IMR-90 (cell line): ENCODE results near the gene TSKS. TPM values are rescaled to one million over a fixed set of nuclear protein-coding genes. Genes with fewer than 3 reads are reported as not detected.
A peak's percentile ranks its signal among the peaks of the same experiment; 100 is the strongest.
"Not testable (repeated sequence)": the region's sequence is repeated elsewhere in the genome, so short reads cannot be mapped to it uniquely, and the experiment has no call there.

Experiments
- ATAC-seq: fragments of 200-7000 bp; cut with Tn5 transposase; 2 replicates; pipeline ENCODE4 v1.9.1; 2020; ENCODE audit warnings: low read depth, mild to moderate bottlenecking, moderate library complexity
- BruUV-seq: library from RNA; stranded (reverse); fragments of 400-500 nt; replicated peaks from 2 replicates; lab custom pipeline; 2021; lab: Mats Ljungman, UMichigan
- CTCF ChIA-PET: fragments of 300-600 bp; formaldehyde crosslinking; extraction: SDS; loops from one replicate; lab custom pipeline; 2021; ENCODE audit warnings: antibody characterized with exemption; lab: Yijun Ruan, JAX
- POLR2A ChIA-PET: fragments of 300-600 bp; sonication (Branson Sonifier 250); formaldehyde crosslinking; loops from one replicate; lab custom pipeline; 2022; ENCODE audit warnings: antibody characterized with exemption; ENCODE audit not compliant: unreplicated experiment; lab: Charles Lee
- DNase-seq: peaks from one replicate; pipeline ENCODE4 v3.0.0; 2013
- H2AFZ ChIP-seq: replicated peaks from 2 replicates; pipeline ENCODE3; 2013; ENCODE audit warnings: low read length, mild to moderate bottlenecking; ENCODE audit not compliant: poor library complexity
- H2AK5ac ChIP-seq: 2 replicates; pipeline ENCODE4 v1.6.1; 2013; ENCODE audit warnings: low read depth, low read length, inconsistent platforms
- H2AK9ac ChIP-seq: replicated peaks from 2 replicates; pipeline ENCODE3; 2013; ENCODE audit warnings: mild to moderate bottlenecking, low read depth, low read length, moderate library complexity; ENCODE audit not compliant: poor library complexity
- H2BK120ac ChIP-seq: 2 replicates; pipeline ENCODE4 v1.6.1; 2013; ENCODE audit warnings: low read depth, low read length, inconsistent platforms
- H2BK15ac ChIP-seq: 3 replicates; pipeline ENCODE4 v1.6.1; 2013; ENCODE audit warnings: low read depth, low read length, inconsistent platforms
- H2BK20ac ChIP-seq: 2 replicates; pipeline ENCODE4 v1.6.1; 2013; ENCODE audit warnings: low read depth, mild to moderate bottlenecking, inconsistent platforms, low read length, moderate library complexity
- H2BK5ac ChIP-seq: 2 replicates; pipeline ENCODE4 v1.6.1; 2013; ENCODE audit warnings: mild to moderate bottlenecking, low read depth, low read length, inconsistent platforms; ENCODE audit not compliant: poor library complexity, severe bottlenecking
- H3K14ac ChIP-seq: replicated peaks from 2 replicates; pipeline ENCODE4 v1.6.1; 2013; ENCODE audit warnings: low read depth, low read length, inconsistent platforms
- H3K18ac ChIP-seq: 2 replicates; pipeline ENCODE4 v1.6.1; 2013; ENCODE audit warnings: low read depth, low read length, control low read depth
- H3K23ac ChIP-seq: 2 replicates; pipeline ENCODE4 v1.6.1; 2013; ENCODE audit warnings: low read depth, low read length, inconsistent platforms
- H3K27ac ChIP-seq: 2 replicates; pipeline ENCODE4 v1.5.1; 2013; ENCODE audit warnings: mild to moderate bottlenecking, control low read depth, low read length; ENCODE audit not compliant: insufficient read depth
- H3K27me3 ChIP-seq: 2 replicates; pipeline ENCODE4 v1.6.1; 2013; ENCODE audit warnings: low read length; ENCODE audit not compliant: control insufficient read depth, insufficient read depth
- H3K36me3 ChIP-seq: 2 replicates; pipeline ENCODE4 v1.6.1; 2013; ENCODE audit warnings: low read length, mixed read lengths; ENCODE audit not compliant: control insufficient read depth, insufficient read depth
- H3K4ac ChIP-seq: 2 replicates; pipeline ENCODE4 v1.6.1; 2013; ENCODE audit warnings: low read depth, low read length, inconsistent platforms
- H3K4me1 ChIP-seq: 2 replicates; pipeline ENCODE4 v1.6.1; 2013; ENCODE audit warnings: low read length, mixed read lengths; ENCODE audit not compliant: control insufficient read depth, insufficient read depth
- H3K4me2 ChIP-seq: 2 replicates; pipeline ENCODE4 v1.6.1; 2013; ENCODE audit warnings: low read depth, mild to moderate bottlenecking, control low read depth, low read length, moderate library complexity
- H3K4me3 ChIP-seq: 2 replicates; pipeline ENCODE4 v1.5.1; 2013; ENCODE audit warnings: low read depth, mild to moderate bottlenecking, control low read depth, low read length, moderate library complexity; ENCODE audit not compliant: insufficient read depth
- H3K56ac ChIP-seq: 2 replicates; pipeline ENCODE4 v1.6.1; 2013; ENCODE audit warnings: low read length, inconsistent platforms; ENCODE audit not compliant: insufficient read depth; ENCODE audit errors: extremely low read depth
- H3K79me1 ChIP-seq, 2 experiments: 2 replicates each; pipeline ENCODE4 v1.6.1; 2013; ENCODE audit warnings: low read length in 2 of 2, inconsistent platforms in 1 of 2, low read depth in 1 of 2
- H3K9ac ChIP-seq: 2 replicates; pipeline ENCODE4 v1.6.1; 2013; ENCODE audit warnings: low read depth, low read length, control low read depth
- H3K9me1 ChIP-seq: 2 replicates; pipeline ENCODE4 v1.6.1; 2013; ENCODE audit warnings: low read length, inconsistent platforms; ENCODE audit not compliant: insufficient read depth
- H3K9me3 ChIP-seq: 2 replicates; pipeline ENCODE4 v1.6.1; 2013; ENCODE audit warnings: low read length; ENCODE audit not compliant: control insufficient read depth, insufficient read depth
- H4K20me1 ChIP-seq: 2 replicates; pipeline ENCODE4 v1.6.1; 2013; ENCODE audit warnings: low read length, inconsistent platforms; ENCODE audit not compliant: insufficient read depth
- H4K5ac ChIP-seq: 2 replicates; pipeline ENCODE4 v1.6.1; 2013; ENCODE audit warnings: mild to moderate bottlenecking, low read depth, low read length, control low read depth
- H4K8ac ChIP-seq, 2 experiments: 2 replicates each; pipeline ENCODE4 v1.6.1; 2013; ENCODE audit warnings: low read depth in 2 of 2, low read length in 2 of 2, control low read depth in 1 of 2, inconsistent platforms in 1 of 2
- H4K91ac ChIP-seq: 2 replicates; pipeline ENCODE4 v1.6.1; 2013; ENCODE audit warnings: low read depth, low read length, inconsistent platforms; ENCODE audit not compliant: insufficient read depth
- WGBS, 2 experiments: methylation state at CpG; one replicate each; pipeline versions ENCODE4 v1.1.5 to v1.1.7; 2013; ENCODE audit warnings: missing lambda C conversion rate in 2 of 2; ENCODE audit not compliant: insufficient read length in 1 of 2; ENCODE audit errors: extremely low coverage in 2 of 2; 5-methylcytosine and 5-hydroxymethylcytosine counted together
- dilution Hi-C: fragments of 300-500 bp; cut with HindIII; formaldehyde crosslinking; loops from one replicate; pipeline ENCODE4 v1.14.3; 2018; ENCODE audit warnings: low sequenced_read_pairs; ENCODE audit not compliant: unreplicated experiment
- in situ Hi-C: fragments of 300-500 bp; cut with MboI; formaldehyde crosslinking; loops from 3 replicates; pipeline ENCODE4 v1.14.3; 2019; ENCODE audit warnings: low sequenced_read_pairs, inconsistent platforms, mixed read lengths
- intact Hi-C: fragments of 100-400 bp; cut with micrococcal nuclease; formaldehyde crosslinking; loops from 2 replicates; pipeline ENCODE4 v1.10.0; 2022
- polyA plus RNA-seq, 3 experiments: library from polyadenylated mRNA; depleted of rRNA; stranded (reverse); fragments of >200 nt; gene quantifications; 2 replicates each; pipeline ENCODE4 v1.2.3, GENCODE V29; 2012; ENCODE audit warnings: low replicate concordance in 1 of 3
- total RNA-seq: library from RNA; depleted of rRNA; stranded (reverse); fragments of >200 nt; gene quantifications from 2 replicates; pipeline ENCODE4 v1.2.3, GENCODE V29; 2012

TSKS gene
- total and polyA plus RNA-seq, 2 of the 4 experiments (the other 2 are of a cell fraction): not detected

DNA sequence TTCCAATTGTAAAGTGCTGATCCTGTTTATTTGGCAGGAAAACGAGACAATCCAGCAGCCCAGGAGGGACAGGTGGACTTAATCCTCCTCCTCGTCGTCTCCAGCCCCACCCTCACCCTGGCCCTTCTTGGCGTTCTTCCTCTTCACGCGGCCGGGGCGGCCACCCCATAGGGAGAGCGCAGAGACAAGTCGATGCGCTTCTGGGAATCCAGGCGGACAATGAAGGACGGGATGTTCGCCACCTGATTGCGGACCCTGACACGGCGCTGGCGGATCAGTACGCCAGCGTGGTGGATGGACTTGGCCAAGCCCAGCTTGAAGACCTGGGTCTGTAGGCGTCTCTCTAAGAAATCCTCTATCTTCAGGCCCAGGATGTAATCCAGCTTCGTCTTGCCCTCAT lies 43.7 kb downstream of the TSKS start:
- CTCF ChIA-PET: interaction anchor here (0.7 kb wide), 1 partner anchor 374 kb away, joined by 7 read pairs; no protein-coding TSS in a partner anchor

More for the DNA sequence above, 43.7 kb downstream of the TSKS start:
- H3K9ac ChIP-seq, DNase-seq, H2BK15ac ChIP-seq, H3K56ac ChIP-seq, H3K79me1 ChIP-seq, H4K5ac ChIP-seq, dilution Hi-C loops, H3K4ac ChIP-seq, H3K9me1 ChIP-seq, H3K27ac ChIP-seq, BruUV-seq, H3K36me3 ChIP-seq, H2BK5ac ChIP-seq, H2AK5ac ChIP-seq, H2AK9ac ChIP-seq, H3K4me1 ChIP-seq, H4K20me1 ChIP-seq, H2BK20ac ChIP-seq, in situ Hi-C loops, H3K23ac ChIP-seq, H4K8ac ChIP-seq, H3K9me3 ChIP-seq, H3K14ac ChIP-seq, H4K91ac ChIP-seq, H3K18ac ChIP-seq, H3K27me3 ChIP-seq, POLR2A ChIA-PET, H3K4me3 ChIP-seq, H3K4me2 ChIP-seq, H2BK120ac ChIP-seq, ATAC-seq: not testable (repeated sequence)
- intact Hi-C loops: loop anchor here (10.0 kb wide), 1 partner anchor 95 kb away; the partner anchor contains the start of genes FUZ and MED25
- peak overlapping the region; percentile 32 for H2AFZ ChIP-seq
- 61% methylated on average over 8 of the region's 22 CpGs; no CpG with 5 or more reads in 1 of the 2 experiments for WGBS, 2 experiments
